K562 (cell line): ENCODE results near the gene TLX2. TPM values are rescaled to one million over a fixed set of nuclear protein-coding genes. Genes with fewer than 3 reads are reported as not detected.

Source experiments
- CCAR2 ChIP-seq: fragments of 200-400 bp; formaldehyde crosslinking; IDR thresholded peaks from 2 replicates; pipeline ENCODE4 v1.6.1; 2017; ENCODE audit warnings: mild to moderate bottlenecking, low read depth, low read length
- COPS2 ChIP-seq: fragments of 450-650 bp; conservative IDR thresholded peaks from 2 replicates; pipeline ENCODE4 v1.6.1; 2016; ENCODE audit warnings: mild to moderate bottlenecking, moderate library complexity
- ETV1 ChIP-seq: fragments of 450-650 bp; conservative IDR thresholded peaks from 2 replicates; pipeline ENCODE4 v1.6.1; 2016; ENCODE audit warnings: missing genetic modification characterization, control low read depth, low read depth, missing compliant biosample characterization
- EWSR1 ChIP-seq: fragments of 450-650 bp; IDR thresholded peaks from 2 replicates; pipeline ENCODE4 v1.6.1; 2018; ENCODE audit warnings: borderline replicate concordance, mild to moderate bottlenecking, low read depth, moderate library complexity; ENCODE audit not compliant: partially characterized antibody
- HDGF ChIP-seq: fragments of 450-650 bp; IDR thresholded peaks from 2 replicates; pipeline ENCODE4 v1.6.1; 2016
- HMGN3 ChIP-seq: IDR thresholded peaks from 2 replicates; pipeline ENCODE4 v1.6.1; 2011; ENCODE audit warnings: borderline replicate concordance, low read depth, mild to moderate bottlenecking, mixed read lengths, low read length; ENCODE audit not compliant: insufficient read length; ENCODE audit errors: extremely low read depth
- HNRNPLL ChIP-seq: fragments of 200-400 bp; formaldehyde crosslinking; IDR thresholded peaks from 2 replicates; pipeline ENCODE4 v1.6.1; 2017; ENCODE audit warnings: low read length, low read depth, mild to moderate bottlenecking; ENCODE audit not compliant: poor library complexity, severe bottlenecking
- JUNB ChIP-seq: fragments of 450-650 bp; formaldehyde crosslinking; conservative IDR thresholded peaks from 2 replicates; pipeline ENCODE4 v1.4.0; 2020; ENCODE audit warnings: mild to moderate bottlenecking
- PHB2 ChIP-seq: fragments of 450-650 bp; IDR thresholded peaks from 2 replicates; pipeline ENCODE4 v1.6.1; 2017; ENCODE audit warnings: low read depth
- POLR2A ChIP-seq: fragments of 450-650 bp; conservative IDR thresholded peaks from 2 replicates; pipeline ENCODE4 v1.6.1; 2016
- RAD51 ChIP-seq: fragments of 450-650 bp; IDR thresholded peaks from 2 replicates; pipeline ENCODE4 v1.7.1; 2016; ENCODE audit warnings: low read depth, mild to moderate bottlenecking, borderline replicate concordance
- RCOR1 ChIP-seq, 2 experiments: IDR thresholded peaks; 2 replicates each; pipeline ENCODE4 v1.6.1; 2012; ENCODE audit warnings: low read depth in 2 of 2, low read length in 2 of 2, borderline replicate concordance in 1 of 2, improper control_type of control experiment in 1 of 2
- SMAD3 ChIP-seq: fragments of 450-650 bp; formaldehyde crosslinking; conservative IDR thresholded peaks from 2 replicates; pipeline ENCODE4 v1.4.0; 2020; ENCODE audit warnings: mild to moderate bottlenecking
- TSC22D4 ChIP-seq: fragments of 450-650 bp; IDR thresholded peaks from 2 replicates; pipeline ENCODE4 v1.6.1; 2016; ENCODE audit warnings: missing genetic modification characterization, missing biosample characterization, control low read depth
- ZNF133 ChIP-seq: fragments of 250-450 bp; sonication (Bioruptor Pico); IDR thresholded peaks from 2 replicates; pipeline ENCODE4 v1.4.0; 2020; ENCODE audit warnings: mild to moderate bottlenecking
- polyA plus RNA-seq, 8 experiments: library from polyadenylated mRNA; depleted of rRNA in 4 of 8; stranded (reverse) in 5 of 8; unstranded in 3 of 8; fragments of >200 nt; fragmentation: Nextera tagmentation in 2 of 8; fragmentation: Illumina TruSeq in 1 of 8; extraction: Ambion mirVana in 2 of 8; extraction: Trizol in 1 of 8; gene quantifications; 2 replicates each; pipeline versions ENCODE4 v1.2.1 to v1.2.3, GENCODE V29; 2011 to 2014; ENCODE audit warnings: inconsistent platforms in 1 of 8, missing spikeins in 1 of 8
- total RNA-seq, 7 experiments: library from RNA; depleted of rRNA in 6 of 7; stranded (reverse); fragments of >200 nt in 6 of 7; fragmentation: Illumina TruSeq in 2 of 7; extraction: Trizol in 2 of 7; gene quantifications; 2 replicates each; pipeline versions ENCODE4 v1.2.1 to v1.2.3, GENCODE V29; 2011 to 2021; ENCODE audit warnings: low replicate concordance in 1 of 7
- TF ChIP-seq, protein P1 (sequence below): fragments of 250-450 bp; sonication (Bioruptor Pico); IDR thresholded peaks from 2 replicates; pipeline ENCODE4 v1.8.0; 2022; ENCODE audit warnings: moderate library complexity, mild to moderate bottlenecking, inconsistent platforms
- TF ChIP-seq, protein P2 (sequence below): fragments of 450-650 bp; formaldehyde crosslinking; IDR thresholded peaks from 2 replicates; pipeline ENCODE4 v1.4.0; 2020; ENCODE audit warnings: mild to moderate bottlenecking, moderate library complexity
- TF ChIP-seq, protein P3 (sequence below): sonication (generic); formaldehyde crosslinking; IDR thresholded peaks from 2 replicates; pipeline ENCODE4 v1.8.1; 2023; ENCODE audit warnings: mild to moderate bottlenecking, missing genetic modification reagents, moderate library complexity
- TF ChIP-seq, protein P4 (sequence below), 2 experiments: fragments of 450-650 bp in 1 of 2; sonication (generic) in 1 of 2; formaldehyde crosslinking; conservative IDR thresholded peaks; 2 replicates each; pipeline versions ENCODE4 v1.4.0 to v1.8.1; 2020 to 2022; ENCODE audit warnings: mild to moderate bottlenecking in 1 of 2, missing genetic modification reagents in 1 of 2
- TF ChIP-seq, protein P5 (sequence below): fragments of 250-450 bp; sonication (Bioruptor Pico); IDR thresholded peaks from 2 replicates; pipeline ENCODE4 v1.4.0; 2020
- TF ChIP-seq, protein P6 (sequence below): sonication (generic); IDR thresholded peaks from 2 replicates; pipeline ENCODE4 v1.6.1; 2016

TLX2 gene
- total and polyA plus RNA-seq, 9 of the 15 experiments (the other 6 are each of a cell fraction or from before 2014, with no cell fraction given): not detected

DNA sequence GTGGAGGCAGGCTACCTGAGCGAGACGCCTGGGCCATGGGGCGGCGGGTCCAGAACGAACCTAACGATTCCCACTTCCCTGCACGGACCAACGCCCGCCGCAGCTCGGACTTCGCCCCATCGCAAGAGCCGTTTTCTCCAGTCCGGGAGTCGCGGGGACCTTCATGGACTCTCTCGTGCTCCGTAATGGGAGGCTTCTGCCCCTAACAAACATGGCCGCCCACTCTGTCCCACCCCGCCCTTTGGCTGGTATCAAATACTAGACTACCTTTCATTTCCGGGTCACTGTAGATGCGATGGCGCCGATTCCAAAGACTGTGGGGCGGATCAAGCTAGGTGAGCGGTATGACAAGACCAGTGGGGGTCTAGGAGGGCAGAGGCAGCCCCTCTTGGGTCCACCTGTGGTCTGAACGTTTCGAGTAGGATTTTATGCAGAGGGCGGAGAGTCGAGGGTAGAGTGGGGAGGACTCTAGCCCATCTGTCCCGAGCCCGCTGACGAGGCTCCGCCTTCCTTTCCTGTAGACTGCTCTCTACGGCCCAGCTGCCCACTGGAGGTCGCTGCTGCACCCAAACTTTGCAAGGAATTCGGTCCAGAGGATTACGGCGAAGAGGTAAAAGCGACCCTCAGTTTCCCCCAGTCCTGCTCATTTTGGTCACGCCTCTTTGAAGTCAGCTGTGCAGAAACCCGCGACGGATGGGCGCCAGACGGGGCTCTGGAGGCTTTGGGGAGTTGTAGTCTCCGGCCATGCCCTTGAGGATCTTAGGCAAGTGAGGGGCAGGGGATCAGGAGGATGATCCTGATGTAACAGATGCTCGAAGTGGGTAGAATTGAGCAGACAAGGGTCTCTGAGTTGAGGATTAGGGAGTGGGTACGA, 31.2 kb upstream of the TLX2 start, which contains the start of the genes CCDC142 and TTC31 (continued):
- TF ChIP-seq, protein P1, sequence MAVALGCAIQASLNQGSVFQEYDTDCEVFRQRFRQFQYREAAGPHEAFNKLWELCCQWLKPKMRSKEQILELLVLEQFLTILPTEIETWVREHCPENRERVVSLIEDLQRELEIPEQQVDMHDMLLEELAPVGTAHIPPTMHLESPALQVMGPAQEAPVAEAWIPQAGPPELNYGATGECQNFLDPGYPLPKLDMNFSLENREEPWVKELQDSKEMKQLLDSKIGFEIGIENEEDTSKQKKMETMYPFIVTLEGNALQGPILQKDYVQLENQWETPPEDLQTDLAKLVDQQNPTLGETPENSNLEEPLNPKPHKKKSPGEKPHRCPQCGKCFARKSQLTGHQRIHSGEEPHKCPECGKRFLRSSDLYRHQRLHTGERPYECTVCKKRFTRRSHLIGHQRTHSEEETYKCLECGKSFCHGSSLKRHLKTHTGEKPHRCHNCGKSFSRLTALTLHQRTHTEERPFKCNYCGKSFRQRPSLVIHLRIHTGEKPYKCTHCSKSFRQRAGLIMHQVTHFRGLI (CRISPR knock-in tag): no peak
- TF ChIP-seq RCOR1 (IDR thresholded peaks at IDR 0.05; ENCODE audit: borderline replicate concordance in 1 of 2, low read depth in 2 of 2, low read length in 2 of 2) (peak in 1 of 2 experiments; percentile 27; a peak in 2 of 4 replicates), JUNB (CRISPR knock-in tag) (no peak), TSC22D4 (tag) (no peak), ZNF133 (CRISPR knock-in tag) (no peak), PHB2 (no peak), HNRNPLL (no peak), CCAR2 (no peak), HDGF (no peak), COPS2 (no peak), POLR2A (peak; percentile 91), RAD51 (no peak), ETV1 (no peak), SMAD3 (CRISPR knock-in tag) (no peak), HMGN3 (peak; percentile 54), EWSR1 (no peak)
- TF ChIP-seq, protein P2, sequence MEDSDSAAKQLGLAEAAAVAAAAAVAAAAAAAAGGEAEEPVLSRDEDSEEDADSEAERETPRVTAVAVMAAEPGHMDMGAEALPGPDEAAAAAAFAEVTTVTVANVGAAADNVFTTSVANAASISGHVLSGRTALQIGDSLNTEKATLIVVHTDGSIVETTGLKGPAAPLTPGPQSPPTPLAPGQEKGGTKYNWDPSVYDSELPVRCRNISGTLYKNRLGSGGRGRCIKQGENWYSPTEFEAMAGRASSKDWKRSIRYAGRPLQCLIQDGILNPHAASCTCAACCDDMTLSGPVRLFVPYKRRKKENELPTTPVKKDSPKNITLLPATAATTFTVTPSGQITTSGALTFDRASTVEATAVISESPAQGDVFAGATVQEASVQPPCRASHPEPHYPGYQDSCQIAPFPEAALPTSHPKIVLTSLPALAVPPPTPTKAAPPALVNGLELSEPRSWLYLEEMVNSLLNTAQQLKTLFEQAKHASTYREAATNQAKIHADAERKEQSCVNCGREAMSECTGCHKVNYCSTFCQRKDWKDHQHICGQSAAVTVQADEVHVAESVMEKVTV (CRISPR knock-in tag): peak; percentile 76
- TF ChIP-seq, protein P3, sequence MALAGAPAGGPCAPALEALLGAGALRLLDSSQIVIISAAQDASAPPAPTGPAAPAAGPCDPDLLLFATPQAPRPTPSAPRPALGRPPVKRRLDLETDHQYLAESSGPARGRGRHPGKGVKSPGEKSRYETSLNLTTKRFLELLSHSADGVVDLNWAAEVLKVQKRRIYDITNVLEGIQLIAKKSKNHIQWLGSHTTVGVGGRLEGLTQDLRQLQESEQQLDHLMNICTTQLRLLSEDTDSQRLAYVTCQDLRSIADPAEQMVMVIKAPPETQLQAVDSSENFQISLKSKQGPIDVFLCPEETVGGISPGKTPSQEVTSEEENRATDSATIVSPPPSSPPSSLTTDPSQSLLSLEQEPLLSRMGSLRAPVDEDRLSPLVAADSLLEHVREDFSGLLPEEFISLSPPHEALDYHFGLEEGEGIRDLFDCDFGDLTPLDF (CRISPR knock-in tag): no peak; the same call in 1 of the 2 replicates
- TF ChIP-seq, protein P4, sequence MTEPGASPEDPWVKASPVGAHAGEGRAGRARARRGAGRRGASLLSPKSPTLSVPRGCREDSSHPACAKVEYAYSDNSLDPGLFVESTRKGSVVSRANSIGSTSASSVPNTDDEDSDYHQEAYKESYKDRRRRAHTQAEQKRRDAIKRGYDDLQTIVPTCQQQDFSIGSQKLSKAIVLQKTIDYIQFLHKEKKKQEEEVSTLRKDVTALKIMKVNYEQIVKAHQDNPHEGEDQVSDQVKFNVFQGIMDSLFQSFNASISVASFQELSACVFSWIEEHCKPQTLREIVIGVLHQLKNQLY (CRISPR knock-in tag; conservative IDR thresholded peaks at IDR 0.05): no peak
- TF ChIP-seq, protein P5, sequence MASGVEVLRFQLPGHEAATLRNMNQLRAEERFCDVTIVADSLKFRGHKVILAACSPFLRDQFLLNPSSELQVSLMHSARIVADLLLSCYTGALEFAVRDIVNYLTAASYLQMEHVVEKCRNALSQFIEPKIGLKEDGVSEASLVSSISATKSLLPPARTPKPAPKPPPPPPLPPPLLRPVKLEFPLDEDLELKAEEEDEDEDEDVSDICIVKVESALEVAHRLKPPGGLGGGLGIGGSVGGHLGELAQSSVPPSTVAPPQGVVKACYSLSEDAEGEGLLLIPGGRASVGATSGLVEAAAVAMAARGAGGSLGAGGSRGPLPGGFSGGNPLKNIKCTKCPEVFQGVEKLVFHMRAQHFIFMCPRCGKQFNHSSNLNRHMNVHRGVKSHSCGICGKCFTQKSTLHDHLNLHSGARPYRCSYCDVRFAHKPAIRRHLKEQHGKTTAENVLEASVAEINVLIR (CRISPR knock-in tag): 0 out of 2 replicates have a peak, but pooled peaks have one; percentile 3
- TF ChIP-seq, protein P6, sequence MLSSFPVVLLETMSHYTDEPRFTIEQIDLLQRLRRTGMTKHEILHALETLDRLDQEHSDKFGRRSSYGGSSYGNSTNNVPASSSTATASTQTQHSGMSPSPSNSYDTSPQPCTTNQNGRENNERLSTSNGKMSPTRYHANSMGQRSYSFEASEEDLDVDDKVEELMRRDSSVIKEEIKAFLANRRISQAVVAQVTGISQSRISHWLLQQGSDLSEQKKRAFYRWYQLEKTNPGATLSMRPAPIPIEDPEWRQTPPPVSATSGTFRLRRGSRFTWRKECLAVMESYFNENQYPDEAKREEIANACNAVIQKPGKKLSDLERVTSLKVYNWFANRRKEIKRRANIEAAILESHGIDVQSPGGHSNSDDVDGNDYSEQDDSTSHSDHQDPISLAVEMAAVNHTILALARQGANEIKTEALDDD: no peak
